ENCODE data around the gene PCGF1.
A peak's percentile ranks its signal among the peaks of the same experiment; 100 is the strongest.

The PCGF1 gene

DNA sequence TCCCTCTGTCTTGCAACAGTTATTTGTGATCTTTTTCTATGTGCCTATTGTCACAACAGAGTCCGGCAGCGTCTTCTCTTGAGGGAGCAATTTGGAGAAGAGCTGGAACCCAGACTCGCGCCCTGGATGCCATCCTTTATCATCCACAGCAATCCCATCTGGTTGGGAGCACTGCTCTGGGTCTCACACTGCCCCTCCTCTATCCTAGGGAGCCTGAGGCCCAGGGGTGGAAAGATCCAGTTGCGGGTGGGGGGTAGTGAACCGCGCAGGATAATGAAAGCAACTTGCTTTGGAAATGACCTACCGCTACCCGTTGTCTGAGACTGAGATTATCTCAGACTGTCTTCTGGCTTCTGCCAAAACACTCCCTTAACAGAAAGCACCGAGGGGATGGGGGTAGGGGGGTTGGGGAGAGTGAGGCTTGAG is 48.5 kb downstream of the PCGF1 start (continued):
- TF ChIP-seq, protein P1, sequence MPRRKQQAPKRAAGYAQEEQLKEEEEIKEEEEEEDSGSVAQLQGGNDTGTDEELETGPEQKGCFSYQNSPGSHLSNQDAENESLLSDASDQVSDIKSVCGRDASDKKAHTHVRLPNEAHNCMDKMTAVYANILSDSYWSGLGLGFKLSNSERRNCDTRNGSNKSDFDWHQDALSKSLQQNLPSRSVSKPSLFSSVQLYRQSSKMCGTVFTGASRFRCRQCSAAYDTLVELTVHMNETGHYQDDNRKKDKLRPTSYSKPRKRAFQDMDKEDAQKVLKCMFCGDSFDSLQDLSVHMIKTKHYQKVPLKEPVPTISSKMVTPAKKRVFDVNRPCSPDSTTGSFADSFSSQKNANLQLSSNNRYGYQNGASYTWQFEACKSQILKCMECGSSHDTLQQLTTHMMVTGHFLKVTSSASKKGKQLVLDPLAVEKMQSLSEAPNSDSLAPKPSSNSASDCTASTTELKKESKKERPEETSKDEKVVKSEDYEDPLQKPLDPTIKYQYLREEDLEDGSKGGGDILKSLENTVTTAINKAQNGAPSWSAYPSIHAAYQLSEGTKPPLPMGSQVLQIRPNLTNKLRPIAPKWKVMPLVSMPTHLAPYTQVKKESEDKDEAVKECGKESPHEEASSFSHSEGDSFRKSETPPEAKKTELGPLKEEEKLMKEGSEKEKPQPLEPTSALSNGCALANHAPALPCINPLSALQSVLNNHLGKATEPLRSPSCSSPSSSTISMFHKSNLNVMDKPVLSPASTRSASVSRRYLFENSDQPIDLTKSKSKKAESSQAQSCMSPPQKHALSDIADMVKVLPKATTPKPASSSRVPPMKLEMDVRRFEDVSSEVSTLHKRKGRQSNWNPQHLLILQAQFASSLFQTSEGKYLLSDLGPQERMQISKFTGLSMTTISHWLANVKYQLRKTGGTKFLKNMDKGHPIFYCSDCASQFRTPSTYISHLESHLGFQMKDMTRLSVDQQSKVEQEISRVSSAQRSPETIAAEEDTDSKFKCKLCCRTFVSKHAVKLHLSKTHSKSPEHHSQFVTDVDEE (CRISPR knock-in tag; IDR thresholded peaks at IDR 0.05) = no peak
- TF ChIP-seq ZNF8 (CRISPR knock-in tag; IDR thresholded peaks at IDR 0.05) (no peak), GLIS3 (CRISPR knock-in tag; IDR thresholded peaks at IDR 0.05) (no peak)

GRCh38 chr2:74458132-74458937 is 49.2 kb downstream of the PCGF1 start, which contains the start of gene WBP1:
Gene WBP1, plus strand, starts transcription at chr2:74458438. Its CDS starts 165 bp downstream, at chr2:74458603.
- ATAC-seq = peak; percentile 92
- peak; percentile 52; the same call in 1 of the 2 replicates for TF ChIP-seq GLIS3 (CRISPR knock-in tag; IDR thresholded peaks at IDR 0.05)
- no peak for TF ChIP-seq TCF4 (CRISPR knock-in tag; IDR thresholded peaks at IDR 0.05; ENCODE audit: borderline replicate concordance)
- peak; percentile 58; the same call in 1 of the 2 replicates for TF ChIP-seq ZFP3 (CRISPR knock-in tag; IDR thresholded peaks at IDR 0.05)
- peak; percentile 93; the same call in 1 of the 2 replicates for TF ChIP-seq CSDC2 (CRISPR knock-in tag; IDR thresholded peaks at IDR 0.05)
- peak; percentile 93 for TF ChIP-seq PPARA (CRISPR knock-in tag; IDR thresholded peaks at IDR 0.05; ENCODE audit: borderline replicate concordance)
- no peak for TF ChIP-seq CREB5 (CRISPR knock-in tag; IDR thresholded peaks at IDR 0.05; ENCODE audit: low read depth)
- TF ChIP-seq, protein P1 (CRISPR knock-in tag; IDR thresholded peaks at IDR 0.05) = peak; percentile 88

GRCh38 chr2:74457549-74458131 is 49.9 kb downstream of the PCGF1 start:
- ATAC-seq = peak; percentile 10

DNA sequence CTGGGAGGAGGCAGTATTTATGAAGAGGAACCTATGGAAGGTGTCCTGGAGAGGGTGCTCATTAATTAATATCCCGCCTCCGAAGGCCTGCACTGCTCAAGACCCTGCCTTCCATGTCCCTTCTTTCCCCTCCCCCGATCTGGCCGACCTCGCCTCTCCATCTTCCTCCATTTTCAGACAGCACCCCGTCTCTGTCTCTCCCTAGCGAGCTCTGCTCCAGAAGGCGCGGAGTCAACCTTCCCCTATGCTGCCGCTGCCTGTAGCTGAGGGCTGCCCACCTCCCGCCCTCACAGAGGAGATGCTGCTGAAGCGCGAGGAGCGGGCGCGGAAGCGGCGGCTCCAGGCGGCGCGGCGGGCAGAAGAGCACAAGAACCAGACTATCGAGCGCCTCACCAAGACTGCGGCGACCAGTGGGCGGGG is 50.4 kb downstream of the PCGF1 start:
- TF ChIP-seq ZNF565 (CRISPR knock-in tag; conservative IDR thresholded peaks at IDR 0.05; ENCODE audit: low read depth) = no peak
- TF ChIP-seq RARB (CRISPR knock-in tag; IDR thresholded peaks at IDR 0.05) = no peak
- TF ChIP-seq GLIS3 (CRISPR knock-in tag; IDR thresholded peaks at IDR 0.05) = no peak
- TF ChIP-seq TOX (CRISPR knock-in tag; IDR thresholded peaks at IDR 0.05; ENCODE audit: borderline replicate concordance) = no peak
- no peak for TF ChIP-seq ARNTL (CRISPR knock-in tag; IDR thresholded peaks at IDR 0.05; ENCODE audit: borderline replicate concordance, low read depth)
- TF ChIP-seq, protein P1 (CRISPR knock-in tag; IDR thresholded peaks at IDR 0.05) = no peak
- no peak for TF ChIP-seq ZNF8 (CRISPR knock-in tag; IDR thresholded peaks at IDR 0.05)
- ATAC-seq = peak; percentile 9

More at GRCh38 chr2:74457549-74458131, 49.9 kb downstream of the PCGF1 start:
- TF ChIP-seq CREB5 (CRISPR knock-in tag; IDR thresholded peaks at IDR 0.05; ENCODE audit: low read depth) = no peak
- TF ChIP-seq ESRRG (CRISPR knock-in tag; IDR thresholded peaks at IDR 0.05) = no peak
- 0 out of 2 replicates have a peak, but pooled peaks have one; percentile 53 for TF ChIP-seq GLIS3 (CRISPR knock-in tag; IDR thresholded peaks at IDR 0.05)
- peak; percentile 9; the same call in 1 of the 2 replicates for TF ChIP-seq TCF4 (CRISPR knock-in tag; IDR thresholded peaks at IDR 0.05; ENCODE audit: borderline replicate concordance)

Measured in SK-N-SH treated with all-trans-retinoic acid at 6 μM for 48 hours (cell line).